Sigmoid colon (tissue), 7 donors: ENCODE data around the gene SLC49A4. TPM values are rescaled to one million over a fixed set of nuclear protein-coding genes. Genes with fewer than 3 reads are reported as not detected.

ENCODE experiments used
- DNase-seq: peaks from one replicate; pipeline ENCODE4 v3.0.0-alpha.2; 2019
- H3K27ac ChIP-seq, 4 donors: fragments of 200-600 bp; sonication (generic); one replicate each; pipeline ENCODE4 v1.5.1; 2016 to 2019; ENCODE audit warnings: mild to moderate bottlenecking in 1 of 4
- H3K27me3 ChIP-seq, 3 donors: fragments of 200-600 bp; sonication (generic); one replicate each; pipeline ENCODE4 v1.5.1; 2019; ENCODE audit warnings: mild to moderate bottlenecking in 1 of 3
- H3K36me3 ChIP-seq, 4 donors: fragments of 200-600 bp; sonication (generic); one replicate each; pipeline ENCODE4 v1.5.1; 2016 to 2019
- H3K4me1 ChIP-seq, 4 donors: fragments of 200-600 bp; sonication (generic); one replicate each; pipeline ENCODE4 v1.5.1; 2017 to 2019
- H3K4me3 ChIP-seq, 4 donors: fragments of 200-600 bp; sonication (generic); one replicate each; pipeline ENCODE4 v1.5.1; 2017 to 2019; ENCODE audit warnings: mild to moderate bottlenecking in 2 of 4, moderate library complexity in 1 of 4
- H3K9me3 ChIP-seq, 4 donors: fragments of 200-600 bp in 3 of 4; sonication (generic) in 3 of 4; one replicate each; pipeline versions ENCODE4 v1.5.1 to v1.6.1; 2013 to 2019
- EP300 ChIP-seq, 4 donors: sonication (generic); formaldehyde crosslinking; IDR thresholded peaks; one replicate each; pipeline ENCODE4 v1.6.1; 2017; ENCODE audit warnings: antibody characterized with exemption in 4 of 4
- POLR2A ChIP-seq, 2 donors: fragments of 450-650 bp; IDR thresholded peaks; one replicate each; pipeline ENCODE4 v1.6.1; 2016; ENCODE audit warnings: antibody characterized with exemption in 2 of 2, mild to moderate bottlenecking in 2 of 2, moderate library complexity in 2 of 2
- POLR2AphosphoS5 ChIP-seq, 4 donors: sonication (generic); formaldehyde crosslinking; IDR thresholded peaks; one replicate each; pipeline ENCODE4 v1.6.1; 2017; ENCODE audit warnings: antibody characterized with exemption in 4 of 4
- WGBS, 2 donors: extraction: QIAGEN DNeasy Blood & Tissue Kit; methylation state at CpG; one replicate each; pipeline ENCODE4 v1.1.7; 2013; 5-methylcytosine and 5-hydroxymethylcytosine counted together
- intact Hi-C: fragments of 100-400 bp; cut with DNase I; formaldehyde crosslinking; loops from one replicate; pipeline ENCODE4 v1.15.1; 2023
- polyA plus RNA-seq, 3 donors: library from polyadenylated mRNA; stranded (reverse); fragments of 200-250 nt; gene quantifications; one replicate each; pipeline ENCODE4 v1.2.3, GENCODE V29; 2013
- total RNA-seq, 4 donors: library from RNA; depleted of rRNA; stranded (reverse); fragments of >200 nt; gene quantifications; one replicate each; pipeline ENCODE4 v1.1.0, GENCODE V29; 2016
- TF ChIP-seq, protein P1 (sequence below), 4 experiments: fragments of 450-650 bp in 3 of 4; fragments of 200-600 bp in 1 of 4; IDR thresholded peaks; one replicate each; pipeline ENCODE4 v1.5.1; 2016 to 2019; ENCODE audit warnings: antibody characterized with exemption in 4 of 4, mild to moderate bottlenecking in 3 of 4, moderate library complexity in 2 of 4
- donor health status: healthy with polysubstance abuse.
- donor health status: Bipolar disorder and iron deficiency.
- donor health status: healthy.

The SLC49A4 gene
- total and polyA plus RNA-seq, 7 donors, result 3.0 to 20.6 (median 15.0) TPM

DNA sequence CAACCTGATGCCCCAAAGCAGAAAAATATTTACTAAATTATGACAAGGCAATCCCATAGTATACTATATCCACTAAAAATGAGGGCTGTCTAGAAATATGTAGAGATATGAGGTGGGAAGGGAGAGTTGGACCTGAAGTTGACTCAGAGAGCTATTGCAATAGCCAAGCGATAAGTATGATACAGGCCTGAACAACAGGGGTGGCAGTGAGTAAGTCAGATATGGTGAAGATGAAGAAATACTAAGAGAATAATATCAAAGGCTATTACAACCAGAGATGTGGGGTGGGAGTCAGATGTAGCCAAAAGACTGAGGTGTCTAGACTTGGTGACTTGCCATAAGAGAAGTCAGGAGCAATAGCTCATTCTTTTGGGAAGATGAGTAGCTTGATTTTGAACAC, 10.4 kb upstream of the SLC49A4 start:
- intact Hi-C loops, result no loop called here
- Histone ChIP-seq H3K36me3 (no peaks in the 10 kb centered on the region), H3K4me1 (peaks cover 0 to 8% (median 0%) of the 10 kb centered on the region in 4 donors), H3K27me3 (no peaks in the 10 kb centered on the region), H3K27ac (no peak overlapping the region), H3K9me3 (no peaks in the 10 kb centered on the region), H3K4me3 (no peak overlapping the region)
- 90 to 100% methylated on average over 1 of the region's 1 CpG for WGBS, 2 donors
- TF ChIP-seq, protein P1, sequence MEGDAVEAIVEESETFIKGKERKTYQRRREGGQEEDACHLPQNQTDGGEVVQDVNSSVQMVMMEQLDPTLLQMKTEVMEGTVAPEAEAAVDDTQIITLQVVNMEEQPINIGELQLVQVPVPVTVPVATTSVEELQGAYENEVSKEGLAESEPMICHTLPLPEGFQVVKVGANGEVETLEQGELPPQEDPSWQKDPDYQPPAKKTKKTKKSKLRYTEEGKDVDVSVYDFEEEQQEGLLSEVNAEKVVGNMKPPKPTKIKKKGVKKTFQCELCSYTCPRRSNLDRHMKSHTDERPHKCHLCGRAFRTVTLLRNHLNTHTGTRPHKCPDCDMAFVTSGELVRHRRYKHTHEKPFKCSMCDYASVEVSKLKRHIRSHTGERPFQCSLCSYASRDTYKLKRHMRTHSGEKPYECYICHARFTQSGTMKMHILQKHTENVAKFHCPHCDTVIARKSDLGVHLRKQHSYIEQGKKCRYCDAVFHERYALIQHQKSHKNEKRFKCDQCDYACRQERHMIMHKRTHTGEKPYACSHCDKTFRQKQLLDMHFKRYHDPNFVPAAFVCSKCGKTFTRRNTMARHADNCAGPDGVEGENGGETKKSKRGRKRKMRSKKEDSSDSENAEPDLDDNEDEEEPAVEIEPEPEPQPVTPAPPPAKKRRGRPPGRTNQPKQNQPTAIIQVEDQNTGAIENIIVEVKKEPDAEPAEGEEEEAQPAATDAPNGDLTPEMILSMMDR (IDR thresholded peaks at IDR 0.05), result no peak
- TF ChIP-seq POLR2AphosphoS5 (IDR thresholded peaks at IDR 0.05), result no peak
- no peak for TF ChIP-seq EP300 (IDR thresholded peaks at IDR 0.05)
- TF ChIP-seq POLR2A (IDR thresholded peaks at IDR 0.05), result no peak
- DNase-seq, result no peak

DNA sequence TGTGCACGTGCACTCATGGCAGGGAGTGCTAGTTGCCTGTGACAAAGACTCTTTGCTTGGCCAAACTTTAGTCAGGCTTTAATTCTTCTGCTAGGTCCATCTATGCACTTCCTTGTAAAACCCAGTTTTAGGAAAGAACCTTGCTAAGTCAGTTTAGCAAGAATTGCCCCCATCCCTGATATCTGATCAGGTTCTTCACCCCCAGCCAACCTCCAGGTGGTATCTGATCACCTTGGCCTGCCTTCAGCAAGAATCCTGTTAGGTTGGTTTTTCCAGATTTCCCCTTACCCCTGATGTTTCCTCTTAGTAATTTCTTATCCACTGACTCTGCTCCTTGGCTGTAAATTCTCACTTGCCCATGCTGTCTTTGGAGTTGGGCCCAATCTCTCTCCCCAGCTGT, 9.6 kb upstream of the SLC49A4 start:
- no peak for TF ChIP-seq POLR2A (IDR thresholded peaks at IDR 0.05)
- no peak for TF ChIP-seq EP300 (IDR thresholded peaks at IDR 0.05)
- TF ChIP-seq, protein P1 (IDR thresholded peaks at IDR 0.05), result no peak
- no peak for TF ChIP-seq POLR2AphosphoS5 (IDR thresholded peaks at IDR 0.05)
- Histone ChIP-seq H3K36me3 (no peaks in the 10 kb centered on the region), H3K9me3 (no peaks in the 10 kb centered on the region), H3K4me1 (peaks cover 0 to 8% (median 0%) of the 10 kb centered on the region in 4 donors), H3K4me3 (no peak overlapping the region), H3K27ac (no peak overlapping the region), H3K27me3 (no peaks in the 10 kb centered on the region)
- intact Hi-C loops, result no loop called here
- no peak for DNase-seq
- 93 to 95% methylated on average over 1 of the region's 1 CpG for WGBS, 2 donors

DNA sequence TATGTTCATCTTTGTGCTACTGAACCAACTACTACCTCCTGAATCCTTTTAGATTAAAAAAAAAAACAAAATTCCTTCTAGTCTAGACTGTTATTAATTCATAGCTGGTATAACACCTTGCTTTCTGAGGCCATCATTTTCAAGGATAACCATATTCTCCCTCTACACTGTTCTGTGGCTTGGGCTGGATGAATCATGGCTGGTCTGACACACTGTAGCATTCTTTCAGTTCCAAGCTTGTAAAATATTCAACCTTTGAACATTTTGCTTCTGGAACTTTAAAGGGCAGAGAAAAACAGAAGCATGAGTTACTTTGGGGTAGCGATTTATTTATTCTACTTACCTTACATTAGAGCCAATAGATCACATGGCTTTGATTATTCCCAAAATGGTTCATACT, 8.8 kb upstream of the SLC49A4 start:
- Histone ChIP-seq H3K4me3 (no peak overlapping the region), H3K27ac (peak overlapping the region in 1 of 4 donors; percentile 17), H3K36me3 (no peaks in the 10 kb centered on the region), H3K9me3 (no peaks in the 10 kb centered on the region), H3K4me1 (peaks cover 0 to 8% (median 0%) of the 10 kb centered on the region in 4 donors), H3K27me3 (no peaks in the 10 kb centered on the region)
- DNase-seq, result no peak
- TF ChIP-seq, protein P1 (IDR thresholded peaks at IDR 0.05), result no peak
- intact Hi-C loops, result no loop called here
- 26 to 72% methylated on average over 1 of the region's 1 CpG for WGBS, 2 donors

DNA sequence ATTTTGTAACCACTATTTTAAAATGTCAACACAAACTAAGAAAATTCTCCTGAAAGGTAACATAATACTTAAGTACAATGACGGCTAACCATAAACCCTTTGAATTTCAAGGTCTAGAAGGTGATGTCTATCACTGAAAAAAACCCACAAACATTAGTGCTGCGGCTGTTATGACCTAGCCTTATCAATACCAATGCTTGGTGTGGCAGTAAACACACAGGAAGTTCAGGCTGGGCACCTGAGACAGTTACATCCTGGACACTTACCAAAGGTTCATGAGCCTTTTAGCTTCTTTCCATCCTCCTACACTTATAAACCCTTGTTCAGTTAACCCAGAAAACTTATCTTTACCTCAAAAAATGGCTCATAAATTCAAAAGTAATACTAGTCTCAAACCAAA, 7.0 kb upstream of the SLC49A4 start:
- Histone ChIP-seq H3K27ac (no peak overlapping the region), H3K4me1 (peaks cover 0 to 13% (median 2%) of the 10 kb centered on the region in 4 donors), H3K36me3 (no peaks in the 10 kb centered on the region), H3K4me3 (no peak overlapping the region), H3K9me3 (no peaks in the 10 kb centered on the region), H3K27me3 (no peaks in the 10 kb centered on the region)
- intact Hi-C loops, result no loop called here
- WGBS, 2 donors, result 39 to 66% methylated on average over 2 of the region's 2 CpGs
- no peak for DNase-seq
- TF ChIP-seq POLR2A (IDR thresholded peaks at IDR 0.05), result no peak
- no peak for TF ChIP-seq EP300 (IDR thresholded peaks at IDR 0.05)
- TF ChIP-seq POLR2AphosphoS5 (IDR thresholded peaks at IDR 0.05), result no peak
- TF ChIP-seq, protein P1 (IDR thresholded peaks at IDR 0.05), result no peak

DNA sequence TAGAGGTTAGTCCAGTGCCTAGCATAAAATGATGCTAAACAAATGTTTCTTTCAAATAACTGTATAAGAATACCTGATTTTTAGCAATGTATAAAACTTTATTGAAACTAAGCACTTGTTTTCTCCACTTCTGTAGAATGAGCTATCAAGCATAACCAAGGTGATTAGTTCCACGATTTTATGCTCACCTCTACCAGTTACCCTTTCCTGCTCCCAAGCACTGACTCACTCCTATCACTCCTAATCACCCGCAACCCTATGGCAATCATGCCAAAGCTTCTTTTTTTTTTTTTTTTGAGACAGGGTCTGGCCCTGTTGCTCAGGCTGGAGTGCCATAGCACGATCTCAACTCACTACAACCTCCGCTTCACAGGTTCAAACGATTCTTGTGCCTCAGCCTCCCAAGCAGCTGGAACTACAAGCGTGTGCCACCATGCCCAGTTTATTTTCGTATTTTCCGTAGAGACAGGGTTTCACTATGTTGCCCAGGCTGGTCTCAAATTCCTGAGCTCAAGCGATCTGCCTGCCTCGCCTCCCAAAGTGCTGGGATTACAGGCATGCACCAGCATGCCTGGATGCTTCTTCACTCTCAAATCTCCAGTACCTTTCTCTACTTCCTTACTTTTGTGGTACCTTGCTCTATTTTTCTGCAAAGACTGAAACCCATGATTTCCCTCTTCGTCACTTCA, 5.1 kb upstream of the SLC49A4 start:
- Histone ChIP-seq H3K9me3 (no peaks in the 10 kb centered on the region), H3K27ac (no peak overlapping the region), H3K4me1 (peaks cover 0 to 16% (median 8%) of the 10 kb centered on the region in 4 donors), H3K27me3 (no peaks in the 10 kb centered on the region), H3K36me3 (no peaks in the 10 kb centered on the region), H3K4me3 (no peak overlapping the region)
- TF ChIP-seq POLR2AphosphoS5 (IDR thresholded peaks at IDR 0.05) (no peak), POLR2A (IDR thresholded peaks at IDR 0.05) (no peak), EP300 (IDR thresholded peaks at IDR 0.05) (no peak)
- TF ChIP-seq, protein P1 (IDR thresholded peaks at IDR 0.05), result no peak
- no peak for DNase-seq
- WGBS, 2 donors, result 92 to 93% methylated on average over 11 of the region's 11 CpGs
- intact Hi-C loops, result loop anchor here (10.0 kb wide), 2 partner anchors 225 to 415 kb away; partner anchors contain the start of genes DTX3L, PARP9 and SEC22A
